Right lobe of liver (tissue), 4 donors: Measurements from ENCODE around the gene UROC1.

Experiments
- CTCF ChIP-seq, 4 donors: fragments of 200-600 bp in 3 of 4; fragments of 450-650 bp in 1 of 4; IDR thresholded peaks; one replicate each; pipeline versions ENCODE4 v1.5.1 to v1.8.0; 2016 to 2022; ENCODE audit warnings: antibody characterized with exemption in 4 of 4, mild to moderate bottlenecking in 2 of 4
- POLR2A ChIP-seq: fragments of 450-650 bp; IDR thresholded peaks from one replicate; pipeline ENCODE4 v1.6.1; 2017; ENCODE audit warnings: antibody characterized with exemption, mild to moderate bottlenecking
- donor health status: DM: no; HTN: no; CAD: no.
- donor health status: DM: no; HTN: no; CAD: no.
- donor health status: DM: no; HTN: yes; CAD: no.

- TF ChIP-seq CTCF (IDR thresholded peaks at IDR 0.05) (no peak), POLR2A (no peak)
Measured at GRCh38 chr3:126556637-126557414, 39.3 kb upstream of the UROC1 start.
